GM12878 (cell line): ENCODE results near the gene PLA2G2C. TPM values are rescaled to one million over a fixed set of nuclear protein-coding genes. Genes with fewer than 3 reads are reported as not detected.
A peak's percentile ranks its signal among the peaks of the same experiment; 100 is the strongest.

Source experiments
- BACH1 ChIP-seq: fragments of 450-650 bp; IDR thresholded peaks from 2 replicates; pipeline ENCODE4 v1.6.1; 2017; ENCODE audit warnings: mild to moderate bottlenecking, borderline replicate concordance
- BCL3 ChIP-seq: IDR thresholded peaks from 2 replicates; pipeline ENCODE4 v1.6.1; 2011; ENCODE audit warnings: borderline replicate concordance, low read depth, mild to moderate bottlenecking, moderate library complexity, low read length; ENCODE audit not compliant: insufficient read depth, poor library complexity, severe bottlenecking
- CEBPB ChIP-seq, 2 experiments: fragments of 150-350 bp in 1 of 2; IDR thresholded peaks; 2 replicates each; pipeline ENCODE4 v1.6.1; 2012 to 2014; ENCODE audit warnings: low read depth in 2 of 2, low read length in 2 of 2, borderline replicate concordance in 1 of 2, inconsistent platforms in 1 of 2
- EGR1 ChIP-seq, 2 experiments: IDR thresholded peaks; 1 replicate in 1 of 2; 2 replicates in 1 of 2; pipeline ENCODE4 v1.6.1; 2011 to 2012; ENCODE audit warnings: low read depth in 2 of 2, low read length in 2 of 2, borderline replicate concordance in 1 of 2, mild to moderate bottlenecking in 1 of 2, moderate library complexity in 1 of 2
- ELK1 ChIP-seq: IDR thresholded peaks from 2 replicates; pipeline ENCODE4 v1.6.1; 2012; ENCODE audit warnings: low read depth, low read length, improper control_type of control experiment
- FOXK2 ChIP-seq: fragments of 450-650 bp; IDR thresholded peaks from 2 replicates; pipeline ENCODE4 v1.6.1; 2017; ENCODE audit warnings: mild to moderate bottlenecking, moderate library complexity
- KDM1A ChIP-seq: fragments of 200-600 bp; sonication (generic); IDR thresholded peaks from 2 replicates; pipeline ENCODE4 v1.6.1; 2016; ENCODE audit warnings: borderline replicate concordance
- MTA2 ChIP-seq: fragments of 450-650 bp; IDR thresholded peaks from 2 replicates; pipeline ENCODE4 v1.6.1; 2016; ENCODE audit warnings: low read depth, mild to moderate bottlenecking, moderate library complexity
- TARDBP ChIP-seq: IDR thresholded peaks from 2 replicates; pipeline ENCODE4 v1.6.1; 2016; ENCODE audit warnings: borderline replicate concordance
- WRNIP1 ChIP-seq: IDR thresholded peaks from 2 replicates; pipeline ENCODE4 v1.6.1; 2011; ENCODE audit warnings: low read depth, low read length, improper control_type of control experiment, borderline replicate concordance
- ZZZ3 ChIP-seq: IDR thresholded peaks from 2 replicates; pipeline ENCODE4 v1.6.1; 2011; ENCODE audit warnings: low read depth; ENCODE audit not compliant: control insufficient read depth, insufficient read length
- polyA plus RNA-seq, 11 experiments: library from polyadenylated mRNA; depleted of rRNA in 4 of 11; unstranded in 6 of 11; stranded (reverse) in 5 of 11; fragments of >200 nt; fragmentation: Nextera tagmentation in 4 of 11; fragmentation: Illumina TruSeq in 1 of 11; extraction: Ambion mirVana in 4 of 11; extraction: Trizol in 1 of 11; gene quantifications; 1 replicate in 1 of 11; 2 replicates in 10 of 11; pipeline versions ENCODE4 v1.2.1 to v1.2.3, GENCODE V29; 2011 to 2016; ENCODE audit warnings: inconsistent platforms in 2 of 11, missing spikeins in 2 of 11, low read depth in 1 of 11
- total RNA-seq, 4 experiments: library from RNA; depleted of rRNA in 3 of 4; stranded (reverse); fragments of >200 nt in 3 of 4; fragmentation: Illumina TruSeq in 1 of 4; extraction: Trizol in 1 of 4; gene quantifications; 2 replicates each; pipeline versions ENCODE4 v1.2.1 to v1.2.3, GENCODE V29; 2013 to 2021
- TF ChIP-seq, protein P1 (sequence below): IDR thresholded peaks from 2 replicates; pipeline ENCODE4 v1.6.1; 2012; ENCODE audit warnings: low read length, inconsistent platforms
- TF ChIP-seq, protein P2 (sequence below): fragments of 450-650 bp; IDR thresholded peaks from 2 replicates; pipeline ENCODE4 v1.6.1; 2017; ENCODE audit warnings: borderline replicate concordance
- TF ChIP-seq, protein P3 (sequence below): fragments of 450-650 bp; IDR thresholded peaks from 2 replicates; pipeline ENCODE4 v1.6.1; 2016; ENCODE audit warnings: mild to moderate bottlenecking, moderate library complexity, borderline replicate concordance
- TF ChIP-seq, protein P4 (sequence below): IDR thresholded peaks from 2 replicates; pipeline ENCODE4 v1.6.1; 2012; ENCODE audit warnings: low read depth, low read length, improper control_type of control experiment

Gene PLA2G2C
- total and polyA plus RNA-seq, 10 of the 15 experiments (the other 5 are each of a cell fraction or from before 2014, with no cell fraction given): 0.05 TPM; not detected in 9

DNA sequence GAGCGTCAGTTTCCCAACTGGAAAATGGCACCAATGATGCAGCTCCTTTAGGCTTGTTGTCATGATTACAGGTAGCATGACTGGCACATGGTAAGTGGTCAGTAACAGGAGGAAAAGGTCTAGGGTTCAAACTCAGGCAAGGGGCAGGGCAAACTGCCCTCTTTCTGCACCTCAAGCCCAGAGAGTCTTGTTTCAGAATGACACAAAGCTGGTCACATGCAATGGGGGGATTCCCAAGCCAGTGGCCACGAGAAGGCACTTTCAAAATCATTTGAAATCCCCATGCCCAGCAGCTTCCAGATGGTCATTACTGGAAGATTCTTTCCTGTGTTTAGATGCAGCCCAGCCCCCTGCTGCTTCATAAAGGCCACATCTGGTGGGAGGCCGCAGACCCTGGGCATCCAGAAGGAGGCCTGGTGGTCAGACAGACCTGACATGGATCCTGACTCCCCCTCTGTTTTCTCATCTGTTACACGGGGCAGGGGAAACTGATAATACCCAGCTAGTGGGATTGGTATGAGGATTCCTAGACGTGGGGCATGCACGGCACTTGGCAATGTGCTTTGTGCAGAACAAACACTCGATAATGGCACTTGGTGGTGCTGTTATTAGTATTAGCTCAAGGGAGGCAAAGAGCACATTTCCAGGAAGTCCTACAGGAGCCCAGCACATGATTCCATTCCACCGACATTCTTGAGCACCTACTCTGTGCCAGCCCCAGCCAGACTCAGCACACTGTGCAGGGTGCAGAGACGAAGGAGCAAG, 60.1 kb downstream of the PLA2G2C start (continued):
- no peak for TF ChIP-seq TARDBP
- TF ChIP-seq, protein P1, sequence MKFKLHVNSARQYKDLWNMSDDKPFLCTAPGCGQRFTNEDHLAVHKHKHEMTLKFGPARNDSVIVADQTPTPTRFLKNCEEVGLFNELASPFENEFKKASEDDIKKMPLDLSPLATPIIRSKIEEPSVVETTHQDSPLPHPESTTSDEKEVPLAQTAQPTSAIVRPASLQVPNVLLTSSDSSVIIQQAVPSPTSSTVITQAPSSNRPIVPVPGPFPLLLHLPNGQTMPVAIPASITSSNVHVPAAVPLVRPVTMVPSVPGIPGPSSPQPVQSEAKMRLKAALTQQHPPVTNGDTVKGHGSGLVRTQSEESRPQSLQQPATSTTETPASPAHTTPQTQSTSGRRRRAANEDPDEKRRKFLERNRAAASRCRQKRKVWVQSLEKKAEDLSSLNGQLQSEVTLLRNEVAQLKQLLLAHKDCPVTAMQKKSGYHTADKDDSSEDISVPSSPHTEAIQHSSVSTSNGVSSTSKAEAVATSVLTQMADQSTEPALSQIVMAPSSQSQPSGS: peak; percentile 22; the same call in 1 of the 2 replicates
- no peak for TF ChIP-seq ZZZ3
- no peak for TF ChIP-seq FOXK2
- TF ChIP-seq ELK1: no peak
- TF ChIP-seq CEBPB (IDR thresholded peaks at IDR 0.05; ENCODE audit: borderline replicate concordance in 1 of 2, low read depth in 2 of 2, low read length in 2 of 2): no peak
- TF ChIP-seq KDM1A: no peak
- TF ChIP-seq, protein P2, sequence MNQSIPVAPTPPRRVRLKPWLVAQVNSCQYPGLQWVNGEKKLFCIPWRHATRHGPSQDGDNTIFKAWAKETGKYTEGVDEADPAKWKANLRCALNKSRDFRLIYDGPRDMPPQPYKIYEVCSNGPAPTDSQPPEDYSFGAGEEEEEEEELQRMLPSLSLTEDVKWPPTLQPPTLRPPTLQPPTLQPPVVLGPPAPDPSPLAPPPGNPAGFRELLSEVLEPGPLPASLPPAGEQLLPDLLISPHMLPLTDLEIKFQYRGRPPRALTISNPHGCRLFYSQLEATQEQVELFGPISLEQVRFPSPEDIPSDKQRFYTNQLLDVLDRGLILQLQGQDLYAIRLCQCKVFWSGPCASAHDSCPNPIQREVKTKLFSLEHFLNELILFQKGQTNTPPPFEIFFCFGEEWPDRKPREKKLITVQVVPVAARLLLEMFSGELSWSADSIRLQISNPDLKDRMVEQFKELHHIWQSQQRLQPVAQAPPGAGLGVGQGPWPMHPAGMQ: no peak
- TF ChIP-seq BCL3: peak; percentile 55
- TF ChIP-seq, protein P3, sequence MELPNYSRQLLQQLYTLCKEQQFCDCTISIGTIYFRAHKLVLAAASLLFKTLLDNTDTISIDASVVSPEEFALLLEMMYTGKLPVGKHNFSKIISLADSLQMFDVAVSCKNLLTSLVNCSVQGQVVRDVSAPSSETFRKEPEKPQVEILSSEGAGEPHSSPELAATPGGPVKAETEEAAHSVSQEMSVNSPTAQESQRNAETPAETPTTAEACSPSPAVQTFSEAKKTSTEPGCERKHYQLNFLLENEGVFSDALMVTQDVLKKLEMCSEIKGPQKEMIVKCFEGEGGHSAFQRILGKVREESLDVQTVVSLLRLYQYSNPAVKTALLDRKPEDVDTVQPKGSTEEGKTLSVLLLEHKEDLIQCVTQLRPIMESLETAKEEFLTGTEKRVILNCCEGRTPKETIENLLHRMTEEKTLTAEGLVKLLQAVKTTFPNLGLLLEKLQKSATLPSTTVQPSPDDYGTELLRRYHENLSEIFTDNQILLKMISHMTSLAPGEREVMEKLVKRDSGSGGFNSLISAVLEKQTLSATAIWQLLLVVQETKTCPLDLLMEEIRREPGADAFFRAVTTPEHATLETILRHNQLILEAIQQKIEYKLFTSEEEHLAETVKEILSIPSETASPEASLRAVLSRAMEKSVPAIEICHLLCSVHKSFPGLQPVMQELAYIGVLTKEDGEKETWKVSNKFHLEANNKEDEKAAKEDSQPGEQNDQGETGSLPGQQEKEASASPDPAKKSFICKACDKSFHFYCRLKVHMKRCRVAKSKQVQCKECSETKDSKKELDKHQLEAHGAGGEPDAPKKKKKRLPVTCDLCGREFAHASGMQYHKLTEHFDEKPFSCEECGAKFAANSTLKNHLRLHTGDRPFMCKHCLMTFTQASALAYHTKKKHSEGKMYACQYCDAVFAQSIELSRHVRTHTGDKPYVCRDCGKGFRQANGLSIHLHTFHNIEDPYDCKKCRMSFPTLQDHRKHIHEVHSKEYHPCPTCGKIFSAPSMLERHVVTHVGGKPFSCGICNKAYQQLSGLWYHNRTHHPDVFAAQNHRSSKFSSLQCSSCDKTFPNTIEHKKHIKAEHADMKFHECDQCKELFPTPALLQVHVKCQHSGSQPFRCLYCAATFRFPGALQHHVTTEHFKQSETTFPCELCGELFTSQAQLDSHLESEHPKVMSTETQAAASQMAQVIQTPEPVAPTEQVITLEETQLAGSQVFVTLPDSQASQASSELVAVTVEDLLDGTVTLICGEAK: no peak
- no peak for TF ChIP-seq EGR1 (IDR thresholded peaks at IDR 0.05; ENCODE audit: borderline replicate concordance in 1 of 2, low read depth in 2 of 2, low read length in 2 of 2)
- TF ChIP-seq MTA2: peak; percentile 77
- TF ChIP-seq BACH1: no peak
- TF ChIP-seq WRNIP1: 0 out of 2 replicates have a peak, but pooled peaks have one; percentile 39
- TF ChIP-seq, protein P4, sequence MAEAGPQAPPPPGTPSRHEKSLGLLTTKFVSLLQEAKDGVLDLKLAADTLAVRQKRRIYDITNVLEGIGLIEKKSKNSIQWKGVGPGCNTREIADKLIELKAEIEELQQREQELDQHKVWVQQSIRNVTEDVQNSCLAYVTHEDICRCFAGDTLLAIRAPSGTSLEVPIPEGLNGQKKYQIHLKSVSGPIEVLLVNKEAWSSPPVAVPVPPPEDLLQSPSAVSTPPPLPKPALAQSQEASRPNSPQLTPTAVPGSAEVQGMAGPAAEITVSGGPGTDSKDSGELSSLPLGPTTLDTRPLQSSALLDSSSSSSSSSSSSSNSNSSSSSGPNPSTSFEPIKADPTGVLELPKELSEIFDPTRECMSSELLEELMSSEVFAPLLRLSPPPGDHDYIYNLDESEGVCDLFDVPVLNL: no peak
